GM19351 (cell line): ENCODE data around the gene ITPKA.

Source experiments
- ATAC-seq: cut with Tn5 transposase; IDR thresholded peaks from one replicate; pipeline ENCODE4 v1.9.1; 2021; ENCODE audit warnings: mild to moderate bottlenecking, moderate library complexity; ENCODE audit not compliant: unreplicated experiment

Gene ITPKA

DNA sequence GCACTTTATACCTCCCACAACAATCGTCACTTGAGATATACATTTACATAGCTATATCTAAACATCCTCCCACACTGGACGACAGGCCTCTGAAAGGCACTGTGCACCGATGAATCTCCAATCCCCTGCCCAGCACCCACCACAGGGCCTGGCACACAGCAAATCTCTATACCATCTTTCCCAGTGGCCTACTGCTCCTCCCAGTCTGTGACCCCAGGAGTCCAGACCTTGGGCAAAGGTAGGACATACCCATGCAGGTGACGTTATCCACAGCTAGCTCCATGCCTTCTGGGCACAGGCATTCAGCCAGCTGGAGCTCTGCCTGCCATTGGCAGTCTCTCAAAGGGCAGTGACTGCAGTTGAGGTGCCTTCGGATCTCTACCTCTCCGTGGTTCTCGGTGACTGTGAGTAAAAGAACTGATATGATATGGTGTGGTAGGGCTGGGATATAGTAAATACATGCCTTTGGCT is 14.2 kb downstream of the ITPKA start:
- no peak for ATAC-seq

DNA sequence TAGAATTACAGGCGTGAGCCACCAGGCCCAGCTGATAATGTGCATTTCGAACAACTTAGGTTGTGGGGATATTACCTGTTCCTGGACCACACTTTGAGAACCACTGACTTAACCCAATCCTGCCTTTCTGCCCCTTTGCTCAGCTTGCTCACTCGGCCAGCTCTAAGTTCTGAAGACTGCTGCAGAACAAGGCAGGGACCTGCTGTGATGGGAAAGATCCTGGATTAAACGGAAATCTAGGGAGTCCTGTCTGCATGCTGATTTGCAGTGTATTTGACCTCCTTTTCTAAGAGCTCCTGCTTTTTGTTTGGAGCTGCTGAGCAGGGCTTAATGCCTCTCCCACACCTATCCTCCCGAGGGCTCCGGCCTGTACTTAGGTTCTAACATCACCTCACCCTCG is 17.1 kb downstream of the ITPKA start:
- ATAC-seq: no peak

- no peak for ATAC-seq
These were observed 17.7 kb downstream of the ITPKA start for GRCh38 chr15:41511331-41511898.

DNA sequence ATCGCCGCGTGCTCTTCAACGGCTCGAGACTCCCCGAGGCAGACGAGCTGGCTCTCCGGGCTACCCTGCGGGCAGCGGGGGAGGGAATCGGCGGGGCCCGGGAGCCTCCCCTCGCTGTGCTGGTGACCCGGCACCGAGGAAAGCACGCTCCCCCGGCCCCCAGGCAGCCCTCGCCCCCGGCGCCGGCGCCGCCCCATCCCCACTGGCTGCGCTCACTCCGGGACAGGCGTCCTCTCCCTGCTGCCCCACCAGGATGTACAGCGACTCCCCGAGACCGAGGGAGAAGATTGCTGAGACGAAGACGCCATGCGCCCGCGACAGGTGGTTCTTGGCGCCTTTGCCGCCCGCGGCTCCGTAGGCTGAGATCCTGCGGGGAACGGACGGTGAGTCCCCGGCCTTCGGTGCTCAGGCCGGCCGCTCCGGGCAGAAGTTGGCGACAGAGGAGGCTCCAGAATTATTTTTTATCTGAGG is 18.3 kb downstream of the ITPKA start:
- ATAC-seq: no peak

- ATAC-seq: no peak
These were observed 18.9 kb downstream of the ITPKA start for GRCh38 chr15:41512512-41512939.

DNA sequence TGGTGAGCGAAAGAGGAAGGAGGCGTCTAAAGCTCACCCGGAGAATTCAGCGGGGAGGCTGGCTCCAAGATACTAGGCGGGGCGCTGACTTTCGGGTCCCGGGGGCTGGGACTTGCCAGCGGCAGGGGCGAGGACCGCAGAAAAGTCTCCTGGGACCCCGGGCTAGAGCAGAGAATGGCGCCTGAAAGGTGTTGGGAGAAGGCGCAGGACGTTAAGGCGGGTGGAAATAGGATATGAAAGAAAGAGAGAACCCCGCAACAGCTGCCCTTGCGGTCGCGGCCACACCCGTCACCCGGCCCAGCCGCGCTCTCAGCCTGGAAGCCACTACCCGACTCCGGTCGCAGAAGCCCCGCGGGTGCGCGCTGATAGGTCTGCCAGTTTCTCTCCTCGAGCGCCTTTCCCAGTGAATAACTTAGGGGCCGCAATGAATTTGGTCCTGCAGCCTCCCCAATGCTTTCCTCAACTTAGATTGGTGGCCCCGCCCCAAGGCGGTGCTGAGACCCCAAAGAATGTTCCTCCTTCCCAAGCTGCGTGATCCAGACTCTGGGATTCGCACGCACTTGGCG is 19.3 kb downstream of the ITPKA start:
- no peak for ATAC-seq

DNA sequence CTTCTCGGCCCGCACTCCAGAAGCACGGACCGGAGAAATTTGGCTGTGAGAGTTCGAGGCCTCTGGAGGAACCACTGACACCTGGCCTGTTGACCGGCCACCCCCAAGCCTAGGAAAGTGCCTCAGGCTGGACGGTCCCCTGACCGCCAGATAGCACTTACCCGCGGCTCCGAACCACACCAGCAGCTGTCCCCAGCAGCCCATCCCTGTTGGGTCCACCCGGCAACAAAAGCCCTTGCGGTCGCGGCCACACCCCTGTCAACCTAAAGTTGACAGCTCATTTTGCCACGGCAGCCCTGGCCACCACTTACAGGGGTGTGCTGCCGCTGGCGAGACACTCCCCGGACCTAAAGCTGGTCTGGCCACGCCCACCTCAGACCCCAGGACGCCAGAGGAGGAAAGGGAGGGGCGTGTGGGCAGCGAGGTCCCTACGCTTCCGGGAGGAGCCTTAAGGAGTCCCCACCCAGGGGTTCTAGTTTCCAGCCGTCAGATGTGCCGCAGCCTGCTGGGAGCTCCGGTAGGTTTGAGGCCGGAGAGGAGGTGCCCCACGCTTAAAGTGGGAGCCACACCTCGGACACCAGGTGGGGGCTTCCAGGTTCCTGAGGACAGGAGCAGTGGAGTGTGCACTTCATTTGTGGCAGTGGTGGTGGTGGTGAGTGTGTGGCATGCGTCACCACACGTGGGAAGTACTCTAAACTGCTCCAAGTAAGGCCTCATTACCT is 20.0 kb downstream of the ITPKA start, which contains the start of gene LTK:
TSS of gene LTK (minus strand) at position 322 of the 722 bp plus-strand sequence. CDS start at position 204, 118 bp downstream.
- no peak for ATAC-seq

- no peak for ATAC-seq
These were observed 24.3 kb downstream of the ITPKA start for GRCh38 chr15:41517895-41518449.

GRCh38 chr15:41520636-41521035 is 27.0 kb downstream of the ITPKA start:
- ATAC-seq: no peak

- no peak for ATAC-seq
These were observed 27.9 kb downstream of the ITPKA start for GRCh38 chr15:41521614-41522013.

DNA sequence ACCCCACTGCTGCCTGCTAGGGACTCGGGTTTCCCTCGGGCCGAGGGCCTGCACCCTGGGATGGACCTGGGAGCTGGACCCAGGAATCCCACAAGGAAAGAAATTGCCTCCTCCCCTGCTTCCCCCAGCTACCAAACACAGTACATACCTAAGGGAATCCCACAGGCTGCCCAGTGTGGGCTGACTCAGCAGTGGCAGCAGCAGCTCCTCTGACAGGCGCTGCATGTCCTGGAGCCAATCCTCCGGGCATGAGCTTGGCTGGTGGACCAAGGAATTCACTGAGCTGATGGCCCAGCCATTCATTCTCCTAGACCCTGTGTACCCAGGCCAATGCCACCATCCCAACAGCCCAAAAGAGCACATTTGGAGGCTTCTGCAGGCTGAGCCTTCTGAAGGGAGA is 29.4 kb downstream of the ITPKA start:
- no peak for ATAC-seq

DNA sequence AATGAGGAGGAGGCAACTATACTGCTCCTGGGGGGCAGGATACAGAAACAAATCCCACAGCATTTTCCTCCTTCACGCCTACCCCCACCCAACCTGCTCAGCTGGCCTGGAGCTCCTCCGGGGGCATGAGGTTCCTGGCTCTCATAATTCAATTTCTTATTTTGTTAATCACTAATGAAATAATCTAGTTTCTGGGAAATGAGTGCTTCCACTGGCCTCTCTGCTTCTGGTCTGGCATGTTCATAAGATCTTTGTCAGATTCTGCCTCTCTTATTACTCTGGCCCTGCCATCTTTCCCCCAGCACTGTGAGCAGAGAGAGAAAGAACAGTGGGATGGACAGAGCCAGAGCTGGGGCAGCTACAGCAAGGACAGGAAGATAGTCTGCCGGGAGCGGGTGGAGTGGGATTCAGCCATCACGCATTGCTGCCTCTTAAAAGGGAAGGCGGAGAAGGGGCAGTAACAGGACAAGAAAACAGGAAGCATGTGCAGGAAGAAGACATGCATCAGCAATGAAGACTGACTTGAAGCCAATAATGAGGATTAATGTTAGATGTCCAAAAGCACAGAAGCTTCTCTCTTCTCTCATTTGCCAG is 36.8 kb downstream of the ITPKA start:
- ATAC-seq: no peak

DNA sequence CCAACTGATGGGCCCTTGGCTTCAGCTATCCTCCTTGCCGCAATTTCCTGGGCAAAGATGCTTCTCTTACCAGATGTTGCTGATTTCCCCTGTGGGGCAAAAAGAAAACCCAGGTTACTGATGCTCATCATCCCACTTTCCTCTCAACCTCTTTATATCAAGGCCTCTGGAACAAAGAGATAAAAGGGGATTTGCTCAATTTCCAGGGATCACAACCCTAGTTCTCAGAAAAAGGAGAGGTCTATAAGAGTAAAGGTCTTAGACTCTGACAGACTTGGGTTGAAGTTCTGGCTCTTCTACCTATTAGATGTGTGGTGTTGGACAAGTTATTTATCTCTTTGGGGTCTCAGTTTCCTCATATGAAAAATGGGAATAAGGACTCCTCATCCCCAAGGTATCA is 41.9 kb downstream of the ITPKA start:
- ATAC-seq: no peak

GRCh38 chr15:41536866-41537265 is 43.2 kb downstream of the ITPKA start:
- no peak for ATAC-seq

GRCh38 chr15:41543521-41543870 is 49.8 kb downstream of the ITPKA start:
- ATAC-seq: peak; percentile 16

DNA sequence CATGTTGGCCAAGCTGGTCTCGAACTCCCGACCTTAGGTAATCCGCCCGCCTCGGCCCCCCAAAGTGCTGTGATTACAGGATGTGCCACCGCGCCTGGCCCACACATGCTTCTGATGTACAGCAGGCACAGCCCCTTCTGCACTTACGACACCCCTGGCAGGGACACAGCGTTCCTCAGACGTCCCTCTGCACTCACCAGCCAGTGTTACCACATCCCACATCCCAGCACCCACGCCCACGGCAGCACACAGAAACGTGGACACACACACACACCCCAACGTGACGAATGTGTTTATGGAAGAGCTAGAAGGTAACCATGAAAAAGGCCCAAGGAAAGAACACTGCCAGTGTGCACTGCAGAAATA is 51.0 kb downstream of the ITPKA start:
- ATAC-seq: no peak

GRCh38 chr15:41545218-41545617 is 51.5 kb downstream of the ITPKA start:
- ATAC-seq: no peak

GRCh38 chr15:41546851-41547786 is 53.4 kb downstream of the ITPKA start:
- no peak for ATAC-seq

GRCh38 chr15:41550066-41550775 is 56.5 kb downstream of the ITPKA start:
- no peak for ATAC-seq
